ENCODE measurements around the gene ANKRD29.
"Not testable (repeated sequence)": the region's sequence is repeated elsewhere in the genome, so short reads cannot be mapped to it uniquely, and the experiment has no call there.

Gene ANKRD29

DNA sequence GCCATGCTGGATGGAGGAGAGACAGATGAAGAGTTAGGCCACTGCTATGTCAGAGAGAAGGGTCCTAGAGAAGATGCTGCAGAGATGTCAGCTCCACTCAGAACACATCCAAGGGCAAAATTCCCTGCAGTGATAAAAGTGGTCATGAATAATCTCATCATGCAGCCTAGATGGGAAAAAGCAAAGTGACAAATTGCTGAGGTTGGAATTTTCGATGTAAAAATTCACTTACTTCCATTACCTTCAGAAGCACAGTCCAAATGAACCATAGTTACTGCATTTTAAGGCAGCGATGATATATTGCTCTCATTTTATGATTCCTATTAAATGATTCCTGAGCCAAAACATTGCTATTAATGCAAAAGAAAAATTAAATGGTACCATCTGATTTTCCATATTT, 16.4 kb downstream of the ANKRD29 start:
- H3K27ac ChIP-seq (ENCODE audit: insufficient read depth, low read depth, low read length, poor library complexity, severe bottlenecking): no peak overlapping the region
- H3K27me3 ChIP-seq (ENCODE audit: control insufficient read depth, insufficient read depth, low read length, poor library complexity, severe bottlenecking): no peaks in the 10 kb centered on the region
- peaks cover 10% of the 10 kb centered on the region for H3K4me1 ChIP-seq (ENCODE audit: control insufficient read depth, insufficient read depth, low read length)
- WGBS, 2 experiments: 92% methylated on average over 1 to 2 of the region's 2 CpGs
- no peak overlapping the region for H3K4me3 ChIP-seq (ENCODE audit: insufficient read depth, low read depth, low read length)
- no peaks in the 10 kb centered on the region for H3K9me3 ChIP-seq (ENCODE audit: control insufficient read depth, low read length)
- no peaks in the 10 kb centered on the region for H3K36me3 ChIP-seq (ENCODE audit: control insufficient read depth, insufficient read depth, low read length)

DNA sequence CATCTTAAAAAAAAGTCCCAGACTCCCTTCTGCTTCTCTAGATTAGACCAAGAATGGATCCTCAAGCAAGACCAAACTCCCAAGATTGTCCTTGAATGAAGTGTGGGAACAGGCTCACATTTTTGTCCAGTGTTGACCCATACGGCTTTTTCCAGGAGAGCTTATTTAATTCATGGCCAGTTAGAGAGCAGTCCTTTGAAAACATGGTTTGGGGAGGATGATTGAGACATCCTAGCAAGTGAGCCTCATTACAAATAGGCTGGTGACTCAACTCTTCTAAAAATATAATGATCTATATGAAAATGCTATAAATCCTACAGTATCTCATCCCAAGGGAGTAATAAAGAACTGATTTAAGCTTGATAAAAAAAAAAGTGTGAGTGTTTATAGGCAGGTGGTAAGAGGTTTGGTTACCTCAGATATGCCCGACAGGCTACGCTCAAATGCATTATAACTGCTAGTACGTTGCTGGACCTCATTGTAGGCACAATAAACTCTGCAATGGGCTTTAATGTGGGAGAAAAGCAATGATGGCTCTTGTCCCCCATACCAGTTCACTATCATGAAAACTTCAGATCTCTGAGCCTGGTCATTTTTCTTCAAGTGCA, 17.0 kb downstream of the ANKRD29 start:
- H3K27me3 ChIP-seq (ENCODE audit: control insufficient read depth, insufficient read depth, low read length, poor library complexity, severe bottlenecking): no peaks in the 10 kb centered on the region
- WGBS, 2 experiments: 94 to 95% methylated on average over 4 of the region's 4 CpGs
- no peak overlapping the region for H3K4me3 ChIP-seq (ENCODE audit: insufficient read depth, low read depth, low read length)
- no peak overlapping the region for H3K27ac ChIP-seq (ENCODE audit: insufficient read depth, low read depth, low read length, poor library complexity, severe bottlenecking)
- H3K36me3 ChIP-seq (ENCODE audit: control insufficient read depth, insufficient read depth, low read length): no peaks in the 10 kb centered on the region
- no peaks in the 10 kb centered on the region for H3K9me3 ChIP-seq (ENCODE audit: control insufficient read depth, low read length)
- peaks cover 5% of the 10 kb centered on the region for H3K4me1 ChIP-seq (ENCODE audit: control insufficient read depth, insufficient read depth, low read length)

DNA sequence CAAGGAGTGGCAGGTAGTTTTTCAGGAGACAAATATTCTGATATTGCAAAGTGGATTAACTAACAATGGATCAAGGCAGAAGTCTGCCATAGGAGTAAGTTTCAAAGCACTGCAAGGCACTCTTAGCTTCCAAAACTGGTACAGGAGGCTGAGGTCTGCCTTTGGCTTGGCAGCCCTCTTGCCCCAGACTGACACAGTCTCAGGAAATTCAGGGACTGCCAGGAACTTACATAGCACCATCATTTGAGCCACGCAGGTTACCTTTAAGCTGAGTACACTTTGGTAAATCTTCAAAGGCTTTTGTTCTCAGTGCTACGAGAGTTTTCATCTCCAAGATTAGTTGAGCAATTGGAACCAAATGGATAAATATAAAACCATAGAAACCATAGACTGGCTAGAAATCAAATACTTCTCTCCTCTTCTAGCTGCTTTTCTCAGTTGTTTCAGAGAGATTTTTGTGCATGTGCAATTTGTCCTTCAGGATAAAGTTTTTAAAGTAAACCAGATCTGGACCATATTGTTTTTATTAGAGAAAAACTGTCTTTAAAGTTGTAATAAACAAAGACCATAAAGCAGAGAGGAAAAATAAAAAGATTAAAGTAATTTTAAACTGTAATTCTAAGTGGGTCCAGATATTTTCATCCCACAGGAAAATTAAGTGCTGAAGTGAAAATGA, 18.8 kb downstream of the ANKRD29 start:
- no peaks in the 10 kb centered on the region for H3K36me3 ChIP-seq (ENCODE audit: control insufficient read depth, insufficient read depth, low read length)
- H3K9me3 ChIP-seq (ENCODE audit: control insufficient read depth, low read length): no peaks in the 10 kb centered on the region
- no peaks in the 10 kb centered on the region for H3K27me3 ChIP-seq (ENCODE audit: control insufficient read depth, insufficient read depth, low read length, poor library complexity, severe bottlenecking)
- no peak overlapping the region for H3K27ac ChIP-seq (ENCODE audit: insufficient read depth, low read depth, low read length, poor library complexity, severe bottlenecking)
- 87 to 91% methylated on average over 2 of the region's 2 CpGs for WGBS, 2 experiments
- no peak overlapping the region for H3K4me3 ChIP-seq (ENCODE audit: insufficient read depth, low read depth, low read length)
- peaks cover 5% of the 10 kb centered on the region for H3K4me1 ChIP-seq (ENCODE audit: control insufficient read depth, insufficient read depth, low read length)

DNA sequence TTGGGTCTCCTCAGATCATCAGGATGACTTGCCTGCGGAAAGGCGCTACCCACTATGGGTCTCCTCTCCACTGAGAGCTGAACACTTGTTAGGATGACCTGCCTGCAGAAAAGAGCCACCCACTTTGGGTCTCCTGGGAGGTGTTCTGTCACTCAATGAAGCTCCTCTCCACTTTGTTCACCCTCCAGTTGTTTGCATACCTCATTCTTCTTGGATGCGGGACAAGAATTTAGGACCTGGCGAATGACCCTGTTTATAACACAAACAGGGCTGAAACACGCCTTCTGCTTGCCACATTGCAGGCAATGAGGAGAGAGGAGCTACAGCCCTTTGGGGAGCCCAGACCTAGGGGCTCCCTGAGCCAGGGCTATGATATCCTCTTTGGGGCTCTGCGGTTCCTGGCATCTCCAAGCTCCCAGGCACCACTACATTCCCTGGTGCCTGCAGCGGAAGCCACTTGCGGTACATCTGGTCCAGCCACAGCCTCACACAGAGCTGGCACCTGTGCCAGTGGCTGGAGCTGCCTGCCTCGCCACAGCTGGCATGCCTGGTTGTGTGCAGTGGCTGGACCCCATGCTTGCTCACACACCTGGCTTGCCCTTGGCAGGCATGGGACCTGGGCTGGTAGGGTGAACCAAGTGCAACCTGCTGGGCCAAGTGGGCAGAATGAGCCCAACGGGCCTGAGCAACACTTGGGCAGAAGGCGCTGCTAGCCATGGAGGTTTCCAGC, 20.6 kb downstream of the ANKRD29 start:
- WGBS, 2 experiments: 93 to 95% methylated on average over 11 of the region's 11 CpGs
- Histone ChIP-seq H3K36me3 (ENCODE audit: control insufficient read depth, insufficient read depth, low read length) (no peaks in the 10 kb centered on the region), H3K27me3 (ENCODE audit: control insufficient read depth, insufficient read depth, low read length, poor library complexity, severe bottlenecking) (no peaks in the 10 kb centered on the region), H3K9me3 (ENCODE audit: control insufficient read depth, low read length) (no peaks in the 10 kb centered on the region), H3K27ac (ENCODE audit: insufficient read depth, low read depth, low read length, poor library complexity, severe bottlenecking) (no peak overlapping the region), H3K4me3 (ENCODE audit: insufficient read depth, low read depth, low read length) (no peak overlapping the region), H3K4me1 (ENCODE audit: control insufficient read depth, insufficient read depth, low read length) (no peaks in the 10 kb centered on the region)

DNA sequence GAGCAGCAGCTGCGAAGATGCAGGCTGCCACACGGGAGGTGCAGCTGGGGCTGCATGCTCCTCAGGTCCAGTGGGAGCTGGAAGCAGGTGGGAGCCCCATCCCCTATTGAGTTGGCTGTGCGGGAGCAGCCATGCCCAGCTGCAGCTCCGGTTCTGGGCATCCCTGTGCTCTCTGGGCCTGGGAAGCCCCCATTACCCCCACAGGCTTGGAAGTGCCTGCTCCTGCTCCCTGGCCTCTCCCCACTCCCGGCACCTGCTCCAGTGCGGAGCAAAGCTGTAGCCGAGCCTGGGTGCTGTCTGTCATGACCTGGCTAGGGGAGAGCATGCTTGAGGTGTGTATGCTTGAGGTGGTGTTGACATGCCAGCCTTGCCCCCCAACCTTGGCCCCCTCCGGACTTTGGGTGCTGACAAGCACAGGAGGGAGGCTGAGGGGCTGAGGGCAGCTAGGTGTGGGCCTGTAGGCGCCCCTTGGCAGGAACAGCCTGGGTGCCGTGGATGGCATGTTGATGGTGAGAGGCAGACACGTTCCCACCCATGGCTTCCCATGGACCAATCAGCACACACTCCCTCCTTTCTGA, 21.5 kb downstream of the ANKRD29 start:
- WGBS, 2 experiments: 83 to 84% methylated on average over 11 of the region's 11 CpGs
- Histone ChIP-seq H3K4me1 (ENCODE audit: control insufficient read depth, insufficient read depth, low read length) (no peaks in the 10 kb centered on the region), H3K27me3 (ENCODE audit: control insufficient read depth, insufficient read depth, low read length, poor library complexity, severe bottlenecking) (no peaks in the 10 kb centered on the region), H3K36me3 (ENCODE audit: control insufficient read depth, insufficient read depth, low read length) (no peaks in the 10 kb centered on the region), H3K9me3 (ENCODE audit: control insufficient read depth, low read length) (no peaks in the 10 kb centered on the region), H3K27ac (ENCODE audit: insufficient read depth, low read depth, low read length, poor library complexity, severe bottlenecking) (no peak overlapping the region), H3K4me3 (ENCODE audit: insufficient read depth, low read depth, low read length) (no peak overlapping the region)

DNA sequence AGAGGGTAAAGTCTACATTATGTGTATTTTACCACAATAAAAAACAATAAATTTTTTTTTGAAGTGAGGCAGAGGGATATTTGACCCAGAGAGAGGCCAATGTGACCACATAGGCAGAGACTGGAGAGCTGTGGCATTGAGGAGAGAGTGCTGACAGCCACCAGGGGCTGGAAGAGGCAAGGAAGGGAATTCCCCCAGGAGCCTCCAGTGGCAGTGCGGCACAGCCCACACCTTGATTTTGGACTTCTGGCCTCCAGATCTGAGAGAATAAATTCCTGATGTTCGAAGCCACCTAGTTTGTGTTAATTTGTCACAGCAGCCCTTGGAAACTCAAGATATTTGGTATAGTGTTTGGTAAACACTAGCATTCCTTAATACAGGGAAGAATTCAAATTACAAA, 22.7 kb downstream of the ANKRD29 start:
- 85 to 96% methylated on average over 2 of the region's 2 CpGs for WGBS, 2 experiments
- no peak overlapping the region for H3K4me3 ChIP-seq (ENCODE audit: insufficient read depth, low read depth, low read length)
- no peaks in the 10 kb centered on the region for H3K36me3 ChIP-seq (ENCODE audit: control insufficient read depth, insufficient read depth, low read length)

DNA sequence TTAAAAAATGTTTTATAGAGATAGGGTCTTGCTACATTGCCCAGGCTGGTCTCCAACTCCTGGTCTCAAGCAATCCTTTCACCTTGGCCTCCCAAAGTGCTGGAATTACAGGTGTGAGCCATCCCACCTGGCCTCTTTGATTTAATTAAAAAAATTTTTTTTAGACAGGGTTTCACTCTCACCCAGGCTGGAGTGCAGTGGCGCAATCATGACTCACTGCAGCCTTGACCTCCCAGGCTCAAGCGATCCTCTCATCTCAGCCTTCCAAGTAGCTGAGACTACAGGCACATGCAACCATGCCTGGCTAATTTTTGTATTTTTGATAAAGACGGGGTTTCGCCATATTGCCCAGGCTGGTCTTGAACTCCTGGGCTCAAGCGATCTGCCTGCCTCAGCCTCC, 26.3 kb downstream of the ANKRD29 start:
- not testable (repeated sequence) for H3K9me3 ChIP-seq (ENCODE audit: control insufficient read depth, low read length); H3K27me3 ChIP-seq (ENCODE audit: control insufficient read depth, insufficient read depth, low read length, poor library complexity, severe bottlenecking); H3K36me3 ChIP-seq (ENCODE audit: control insufficient read depth, insufficient read depth, low read length); H3K4me3 ChIP-seq (ENCODE audit: insufficient read depth, low read depth, low read length); H3K27ac ChIP-seq (ENCODE audit: insufficient read depth, low read depth, low read length, poor library complexity, severe bottlenecking); H3K4me1 ChIP-seq (ENCODE audit: control insufficient read depth, insufficient read depth, low read length)
- WGBS, 2 experiments: 93 to 97% methylated on average over 5 of the region's 5 CpGs

More for the DNA sequence above, 22.7 kb downstream of the ANKRD29 start:
- Histone ChIP-seq H3K9me3 (ENCODE audit: control insufficient read depth, low read length) (no peaks in the 10 kb centered on the region), H3K27me3 (ENCODE audit: control insufficient read depth, insufficient read depth, low read length, poor library complexity, severe bottlenecking) (no peaks in the 10 kb centered on the region), H3K4me1 (ENCODE audit: control insufficient read depth, insufficient read depth, low read length) (no peaks in the 10 kb centered on the region), H3K27ac (ENCODE audit: insufficient read depth, low read depth, low read length, poor library complexity, severe bottlenecking) (no peak overlapping the region)

DNA sequence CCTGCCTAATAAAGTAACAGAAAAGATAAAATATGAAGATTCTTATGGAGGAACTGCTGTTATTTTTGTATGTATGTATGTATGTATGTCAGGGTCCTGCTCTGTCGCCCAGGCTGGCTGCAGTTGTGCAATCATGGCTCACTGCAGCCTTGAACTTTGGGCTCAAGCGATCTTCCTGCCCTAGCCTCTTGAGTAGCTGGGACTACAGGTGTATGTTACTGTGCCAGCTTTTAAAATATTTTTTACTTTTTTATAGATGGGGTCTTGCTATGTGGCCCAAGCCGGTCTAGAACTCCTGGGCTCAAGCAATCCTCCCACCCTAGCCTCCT, 26.7 kb downstream of the ANKRD29 start:
- H3K4me3 ChIP-seq (ENCODE audit: insufficient read depth, low read depth, low read length): no peak overlapping the region
- H3K27ac ChIP-seq (ENCODE audit: insufficient read depth, low read depth, low read length, poor library complexity, severe bottlenecking): no peak overlapping the region
- H3K27me3 ChIP-seq (ENCODE audit: control insufficient read depth, insufficient read depth, low read length, poor library complexity, severe bottlenecking): no peaks in the 10 kb centered on the region
- no peaks in the 10 kb centered on the region for H3K36me3 ChIP-seq (ENCODE audit: control insufficient read depth, insufficient read depth, low read length)
- 90 to 98% methylated on average over 2 to 3 of the region's 3 CpGs for WGBS, 2 experiments
- H3K9me3 ChIP-seq (ENCODE audit: control insufficient read depth, low read length): no peaks in the 10 kb centered on the region
- no peaks in the 10 kb centered on the region for H3K4me1 ChIP-seq (ENCODE audit: control insufficient read depth, insufficient read depth, low read length)

DNA sequence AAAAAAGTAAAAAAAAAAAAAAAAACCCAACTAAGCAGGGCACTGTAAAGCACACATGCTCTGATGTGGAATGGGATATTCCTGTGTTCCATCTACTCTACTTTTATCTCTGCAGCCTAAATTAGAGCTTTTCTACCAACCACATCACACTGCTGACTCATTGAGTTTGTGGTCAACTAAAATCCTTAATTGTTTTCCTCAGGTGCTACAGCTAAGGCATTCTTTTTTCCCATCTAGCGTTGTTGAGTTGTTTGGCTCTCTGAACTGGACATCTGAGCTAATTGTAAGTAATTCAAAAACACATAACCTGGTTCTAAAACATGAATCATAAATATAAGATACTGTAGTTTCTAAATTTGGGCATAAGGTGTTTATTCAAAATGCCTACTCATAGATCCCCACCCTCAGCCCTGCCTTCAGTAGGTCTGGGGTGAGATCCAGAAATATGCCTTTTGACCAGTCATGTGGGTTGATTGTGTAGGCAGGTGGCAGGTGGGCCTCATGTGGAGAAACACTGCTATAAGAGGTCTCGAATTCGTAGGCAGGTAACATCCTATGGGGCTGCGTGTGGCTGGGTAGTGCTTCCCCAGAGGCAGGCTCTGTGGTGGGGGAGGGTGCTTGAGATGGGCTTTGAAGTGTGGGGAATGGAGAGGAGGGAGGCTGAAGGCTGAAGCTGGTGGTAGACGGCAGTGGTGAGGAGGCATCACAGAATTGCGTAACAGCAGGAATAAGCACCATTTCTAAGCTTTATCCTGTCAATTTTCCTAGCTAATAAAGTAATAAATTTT, 27.2 kb downstream of the ANKRD29 start:
- Histone ChIP-seq H3K4me3 (ENCODE audit: insufficient read depth, low read depth, low read length) (no peak overlapping the region), H3K9me3 (ENCODE audit: control insufficient read depth, low read length) (no peaks in the 10 kb centered on the region), H3K4me1 (ENCODE audit: control insufficient read depth, insufficient read depth, low read length) (no peaks in the 10 kb centered on the region), H3K36me3 (ENCODE audit: control insufficient read depth, insufficient read depth, low read length) (no peaks in the 10 kb centered on the region), H3K27ac (ENCODE audit: insufficient read depth, low read depth, low read length, poor library complexity, severe bottlenecking) (no peak overlapping the region), H3K27me3 (ENCODE audit: control insufficient read depth, insufficient read depth, low read length, poor library complexity, severe bottlenecking) (no peaks in the 10 kb centered on the region)
- WGBS, 2 experiments: 60 to 71% methylated on average over 4 to 6 of the region's 6 CpGs

DNA sequence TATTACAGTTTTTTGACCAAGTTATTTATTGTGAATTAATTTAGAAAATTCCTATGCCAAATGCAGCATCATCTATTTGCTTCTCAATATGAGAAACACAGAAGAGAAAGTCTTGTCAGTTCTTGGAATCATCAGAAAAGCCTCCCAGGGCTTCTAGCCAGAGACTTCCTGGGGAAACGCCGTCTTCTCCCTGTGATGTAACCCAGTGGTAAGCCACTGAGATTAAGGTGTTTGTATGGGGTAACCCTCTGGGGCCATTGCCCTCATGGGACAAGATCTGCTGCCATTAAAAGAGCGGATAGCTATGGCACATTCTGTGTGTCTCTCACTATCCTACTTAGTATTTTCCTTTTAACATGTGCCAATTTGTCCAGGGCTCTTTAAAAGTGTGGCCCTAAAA, 28.0 kb downstream of the ANKRD29 start:
- Histone ChIP-seq H3K27me3 (ENCODE audit: control insufficient read depth, insufficient read depth, low read length, poor library complexity, severe bottlenecking) (no peaks in the 10 kb centered on the region), H3K9me3 (ENCODE audit: control insufficient read depth, low read length) (no peaks in the 10 kb centered on the region), H3K27ac (ENCODE audit: insufficient read depth, low read depth, low read length, poor library complexity, severe bottlenecking) (no peak overlapping the region), H3K4me3 (ENCODE audit: insufficient read depth, low read depth, low read length) (no peak overlapping the region), H3K4me1 (ENCODE audit: control insufficient read depth, insufficient read depth, low read length) (no peaks in the 10 kb centered on the region), H3K36me3 (ENCODE audit: control insufficient read depth, insufficient read depth, low read length) (no peaks in the 10 kb centered on the region)
- WGBS, 2 experiments: 90 to 93% methylated on average over 3 of the region's 3 CpGs
